Sigmoid colon (tissue), 7 donors: ENCODE results near the gene PON3. TPM values are rescaled to one million over a fixed set of nuclear protein-coding genes. Genes with fewer than 3 reads are reported as not detected.

Experiments used
- DNase-seq: peaks from one replicate; pipeline ENCODE4 v3.0.0-alpha.2; 2019
- H3K27ac ChIP-seq, 4 donors: fragments of 200-600 bp; sonication (generic); one replicate each; pipeline ENCODE4 v1.5.1; 2016 to 2019; ENCODE audit warnings: mild to moderate bottlenecking in 1 of 4
- H3K27me3 ChIP-seq, 3 donors: fragments of 200-600 bp; sonication (generic); one replicate each; pipeline ENCODE4 v1.5.1; 2019; ENCODE audit warnings: mild to moderate bottlenecking in 1 of 3
- H3K36me3 ChIP-seq, 4 donors: fragments of 200-600 bp; sonication (generic); one replicate each; pipeline ENCODE4 v1.5.1; 2016 to 2019
- H3K4me1 ChIP-seq, 4 donors: fragments of 200-600 bp; sonication (generic); one replicate each; pipeline ENCODE4 v1.5.1; 2017 to 2019
- H3K4me3 ChIP-seq, 4 donors: fragments of 200-600 bp; sonication (generic); one replicate each; pipeline ENCODE4 v1.5.1; 2017 to 2019; ENCODE audit warnings: mild to moderate bottlenecking in 2 of 4, moderate library complexity in 1 of 4
- H3K9me3 ChIP-seq, 4 donors: fragments of 200-600 bp in 3 of 4; sonication (generic) in 3 of 4; one replicate each; pipeline versions ENCODE4 v1.5.1 to v1.6.1; 2013 to 2019
- CTCF ChIP-seq, 4 experiments: fragments of 450-650 bp in 3 of 4; fragments of 200-600 bp in 1 of 4; IDR thresholded peaks; one replicate each; pipeline ENCODE4 v1.5.1; 2016 to 2019; ENCODE audit warnings: antibody characterized with exemption in 4 of 4, mild to moderate bottlenecking in 3 of 4, moderate library complexity in 2 of 4
- EP300 ChIP-seq, 4 donors: sonication (generic); formaldehyde crosslinking; IDR thresholded peaks; one replicate each; pipeline ENCODE4 v1.6.1; 2017; ENCODE audit warnings: antibody characterized with exemption in 4 of 4
- POLR2A ChIP-seq, 2 donors: fragments of 450-650 bp; IDR thresholded peaks; one replicate each; pipeline ENCODE4 v1.6.1; 2016; ENCODE audit warnings: antibody characterized with exemption in 2 of 2, mild to moderate bottlenecking in 2 of 2, moderate library complexity in 2 of 2
- POLR2AphosphoS5 ChIP-seq, 4 donors: sonication (generic); formaldehyde crosslinking; IDR thresholded peaks; one replicate each; pipeline ENCODE4 v1.6.1; 2017; ENCODE audit warnings: antibody characterized with exemption in 4 of 4
- WGBS, 2 donors: extraction: QIAGEN DNeasy Blood & Tissue Kit; methylation state at CpG; one replicate each; pipeline ENCODE4 v1.1.7; 2013; 5-methylcytosine and 5-hydroxymethylcytosine counted together
- intact Hi-C: fragments of 100-400 bp; cut with DNase I; formaldehyde crosslinking; loops from one replicate; pipeline ENCODE4 v1.15.1; 2023
- polyA plus RNA-seq, 3 donors: library from polyadenylated mRNA; stranded (reverse); fragments of 200-250 nt; gene quantifications; one replicate each; pipeline ENCODE4 v1.2.3, GENCODE V29; 2013
- total RNA-seq, 4 donors: library from RNA; depleted of rRNA; stranded (reverse); fragments of >200 nt; gene quantifications; one replicate each; pipeline ENCODE4 v1.1.0, GENCODE V29; 2016
- donor health status: healthy with polysubstance abuse.
- donor health status: Bipolar disorder and iron deficiency.
- donor health status: healthy.

Gene PON3
- total and polyA plus RNA-seq, 7 donors, result 0.68 to 2.3 (median 1.7) TPM

- no peak overlapping the region for H3K4me3 ChIP-seq
- TF ChIP-seq POLR2A (IDR thresholded peaks at IDR 0.05), result no peak
- TF ChIP-seq POLR2AphosphoS5 (IDR thresholded peaks at IDR 0.05), result no peak
- TF ChIP-seq EP300 (IDR thresholded peaks at IDR 0.05), result no peak
- no peak for TF ChIP-seq CTCF (IDR thresholded peaks at IDR 0.05)
- H3K4me1 ChIP-seq, result peaks cover 0 to 5% (median 0%) of the 10 kb centered on the region in 4 donors
- H3K9me3 ChIP-seq, result peaks cover 0 to 2% (median 0%) of the 10 kb centered on the region in 4 donors
- WGBS, 2 donors, result 85% methylated on average over 3 of the region's 3 CpGs
- no peaks in the 10 kb centered on the region for H3K36me3 ChIP-seq
- no peak overlapping the region for H3K27ac ChIP-seq
- H3K27me3 ChIP-seq, result peaks cover 0 to 17% (median 8%) of the 10 kb centered on the region in 3 donors
- DNase-seq, result no peak
- intact Hi-C loops, result no loop called here
Observed at GRCh38 chr7:95327356-95327755, 68.8 kb downstream of the PON3 start.

- Histone ChIP-seq H3K27ac (no peak within 1 kb of the TSS), H3K9me3 (peaks cover 0 to 2% (median 0%) of the 10 kb centered on the region in 4 donors), H3K4me3 (no peak within 1 kb of the TSS), H3K4me1 (no peaks in the 10 kb centered on the region), H3K36me3 (no peaks in the 10 kb centered on the region), H3K27me3 (peaks cover 0 to 17% (median 8%) of the 10 kb centered on the region in 3 donors)
- 17 to 24% methylated on average over 20 of the region's 20 CpGs for WGBS, 2 donors
- DNase-seq, result no peak
- intact Hi-C loops, result no loop called here
- TF ChIP-seq EP300 (IDR thresholded peaks at IDR 0.05) (no peak), CTCF (IDR thresholded peaks at IDR 0.05) (no peak), POLR2A (IDR thresholded peaks at IDR 0.05) (no peak), POLR2AphosphoS5 (IDR thresholded peaks at IDR 0.05) (no peak)
Observed at GRCh38 chr7:95324431-95324830, 71.7 kb downstream of the PON3 start, which contains the start of gene PON1. Gene PON1 (minus strand): TSS chr7:95324532. CDS start chr7:95324475, 57 bp downstream.

- no peak overlapping the region for H3K27ac ChIP-seq
- H3K27me3 ChIP-seq, result peaks cover 0 to 17% (median 8%) of the 10 kb centered on the region in 3 donors
- no peak overlapping the region for H3K4me3 ChIP-seq
- H3K36me3 ChIP-seq, result no peaks in the 10 kb centered on the region
- H3K4me1 ChIP-seq, result no peaks in the 10 kb centered on the region
- no peak for DNase-seq
- TF ChIP-seq POLR2AphosphoS5 (IDR thresholded peaks at IDR 0.05) (no peak), CTCF (IDR thresholded peaks at IDR 0.05) (no peak), EP300 (IDR thresholded peaks at IDR 0.05) (no peak), POLR2A (IDR thresholded peaks at IDR 0.05) (no peak)
- H3K9me3 ChIP-seq, result peaks cover 0 to 2% (median 0%) of the 10 kb centered on the region in 4 donors
- 88 to 89% methylated on average over 9 of the region's 9 CpGs for WGBS, 2 donors
- intact Hi-C loops, result no loop called here
Observed at GRCh38 chr7:95323410-95324129, 72.6 kb downstream of the PON3 start.

- TF ChIP-seq POLR2AphosphoS5 (IDR thresholded peaks at IDR 0.05), result no peak
- TF ChIP-seq CTCF (IDR thresholded peaks at IDR 0.05), result no peak
- no peak for TF ChIP-seq EP300 (IDR thresholded peaks at IDR 0.05)
- no peak for TF ChIP-seq POLR2A (IDR thresholded peaks at IDR 0.05)
- 89 to 90% methylated on average over 2 of the region's 2 CpGs for WGBS, 2 donors
- Histone ChIP-seq H3K27me3 (peaks cover 0 to 17% (median 8%) of the 10 kb centered on the region in 3 donors), H3K27ac (no peak overlapping the region), H3K4me1 (no peaks in the 10 kb centered on the region), H3K4me3 (no peak overlapping the region), H3K9me3 (peaks cover 0 to 2% (median 0%) of the 10 kb centered on the region in 4 donors), H3K36me3 (no peaks in the 10 kb centered on the region)
- intact Hi-C loops, result no loop called here
- no peak for DNase-seq
Observed at GRCh38 chr7:95322854-95323253, 73.3 kb downstream of the PON3 start.
